Psoas muscle (tissue), 8 donors: ENCODE results near the gene USP40. TPM values are rescaled to one million over a fixed set of nuclear protein-coding genes. Genes with fewer than 3 reads are reported as not detected.

ENCODE experiments used
- ATAC-seq, 4 donors: fragments of 200-7000 bp; cut with Tn5 transposase; one replicate each; pipeline ENCODE4 v1.9.1; 2020; ENCODE audit warnings: moderate library complexity in 3 of 4, mild to moderate bottlenecking in 2 of 4
- DNase-seq, 2 donors: peaks; one replicate each; pipeline ENCODE4 v3.0.0-alpha.2; 2020
- H3K27ac ChIP-seq: fragments of 200-600 bp; one replicate; pipeline ENCODE4 v1.8.0; 2022
- H3K27me3 ChIP-seq, 3 donors: fragments of 200-600 bp in 1 of 3; one replicate each; pipeline versions ENCODE4 v1.6.1 to v1.8.0; 2013 to 2022; ENCODE audit warnings: low read length in 2 of 3, mild to moderate bottlenecking in 2 of 3, moderate library complexity in 1 of 3; ENCODE audit not compliant: insufficient read depth in 3 of 3
- H3K36me3 ChIP-seq, 2 donors: fragments of 200-600 bp in 1 of 2; one replicate each; pipeline versions ENCODE4 v1.6.1 to v1.8.0; 2013 to 2022; ENCODE audit warnings: low read depth in 1 of 2, mild to moderate bottlenecking in 1 of 2, moderate library complexity in 1 of 2; ENCODE audit not compliant: insufficient read depth in 1 of 2
- H3K4me1 ChIP-seq: fragments of 200-600 bp; one replicate; pipeline ENCODE4 v1.8.0; 2022
- H3K4me3 ChIP-seq: fragments of 200-600 bp; one replicate; pipeline ENCODE4 v1.8.0; 2022; ENCODE audit warnings: mild to moderate bottlenecking
- H3K9me3 ChIP-seq: fragments of 200-600 bp; one replicate; pipeline ENCODE4 v1.8.0; 2022
- CTCF ChIP-seq: fragments of 200-600 bp; IDR thresholded peaks from one replicate; pipeline ENCODE4 v1.8.0; 2022; ENCODE audit warnings: antibody characterized with exemption
- WGBS, 3 donors: extraction: QIAGEN DNeasy Blood & Tissue Kit; methylation state at CpG; one replicate each; pipeline versions ENCODE4 v1.1.6 to v1.1.7; 2013; 5-methylcytosine and 5-hydroxymethylcytosine counted together
- intact Hi-C, 2 donors: fragments of 100-400 bp; cut with DNase I; formaldehyde crosslinking; loops; one replicate each; pipeline versions ENCODE4 v1.11.0 to v1.14.2; 2022
- polyA plus RNA-seq, 3 donors: library from polyadenylated mRNA; stranded (reverse); fragments of 200-250 nt; gene quantifications; one replicate each; pipeline ENCODE4 v1.2.3, GENCODE V29; 2013
- total RNA-seq, 4 donors: library from RNA; stranded (reverse); fragmentation: NEBNext Ultra II Directional in 2 of 4; extraction: Animal tissue kit (Norgen Biotek cat#: 25700) in 2 of 4; gene quantifications; one replicate each; pipeline versions ENCODE4 v1.2.1 to v1.2.4, GENCODE V29; 2021 to 2023
- donor health status: healthy with polysubstance abuse.
- donor health status: DM: no; HTN: no; CAD: no; lungs with moderate emphysema.
- donor health status: Bipolar disorder and iron deficiency.
- donor health status: healthy.
- donor health status: DM: yes; HTN: yes; CAD: no.
- donor health status: DM: no; HTN: no; CAD: no.
- donor health status: DM: no; HTN: no; CAD: no.
- donor health status: DM: yes; HTN: yes; CAD: no.

USP40 gene
- total and polyA plus RNA-seq, 7 donors, result 9.1 to 23.3 (median 19.4) TPM

DNA sequence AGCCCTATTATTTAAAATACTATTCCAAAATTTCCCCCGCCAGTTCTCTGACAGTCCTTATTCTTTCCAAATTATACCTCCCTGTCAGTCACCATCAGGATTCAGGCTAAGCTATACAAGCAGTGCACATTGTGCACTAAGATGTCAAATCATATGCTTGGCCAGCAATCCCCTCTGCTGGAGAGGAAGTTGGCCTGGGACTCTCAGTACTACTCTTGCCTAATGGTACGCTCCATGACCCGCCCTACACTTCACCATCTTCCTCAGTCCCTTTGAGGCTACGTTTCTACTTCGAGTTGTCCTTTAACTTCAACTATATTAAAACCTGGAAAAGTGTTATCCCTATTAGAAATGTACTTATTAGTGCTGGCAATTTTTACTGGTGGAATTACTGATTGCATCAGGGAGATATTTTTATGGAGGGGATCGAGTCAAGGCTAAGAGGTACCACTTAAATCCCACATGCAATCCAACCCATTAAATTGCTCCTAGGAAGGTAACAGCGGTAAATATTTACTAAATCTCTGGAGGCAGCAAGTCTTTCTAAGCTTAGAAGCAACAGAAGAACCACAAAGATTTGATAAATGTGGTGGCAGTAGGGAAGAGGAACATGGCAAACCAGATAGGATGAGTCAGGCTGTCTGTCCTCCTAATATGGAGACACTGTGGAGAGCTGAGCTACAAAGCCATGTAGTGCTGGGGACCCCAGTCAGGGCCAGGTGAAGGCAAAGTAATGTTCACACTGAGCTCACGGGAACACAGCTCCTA lies 2.7 kb downstream of the USP40 start:
- Histone ChIP-seq H3K4me1 (peaks cover 14% of the 10 kb centered on the region), H3K27me3 (no peaks in the 10 kb centered on the region), H3K36me3 (peaks cover 0 to 47% of the 10 kb centered on the region in 2 donors), H3K27ac (no peak overlapping the region), H3K9me3 (no peaks in the 10 kb centered on the region), H3K4me3 (peak overlapping the region; percentile 79)
- intact Hi-C loops, result no loop called here
- ATAC-seq, result no peak
- no peak for TF ChIP-seq CTCF
- DNase-seq, result no peak
- WGBS, 3 donors, result 86 to 92% (median 91%) methylated on average over 8 of the region's 8 CpGs

- peak in 3 of 4 donors; percentile 27 to 49 (median 35) for ATAC-seq
- peaks cover 5 to 89% of the 10 kb centered on the region in 2 donors for H3K36me3 ChIP-seq
- no peak for DNase-seq
- peak overlapping the region; percentile 39 for H3K27ac ChIP-seq
- H3K27me3 ChIP-seq, result no peaks in the 10 kb centered on the region
- H3K4me1 ChIP-seq, result peaks cover 4% of the 10 kb centered on the region
- intact Hi-C loops, result no loop called here
- TF ChIP-seq CTCF, result no peak
- no peak overlapping the region for H3K4me3 ChIP-seq
- WGBS, 3 donors, result 89 to 91% (median 90%) methylated on average over 7 of the region's 7 CpGs
- H3K9me3 ChIP-seq, result no peaks in the 10 kb centered on the region
Measured at GRCh38 chr2:233556881-233557736, 9.5 kb downstream of the USP40 start.

DNA sequence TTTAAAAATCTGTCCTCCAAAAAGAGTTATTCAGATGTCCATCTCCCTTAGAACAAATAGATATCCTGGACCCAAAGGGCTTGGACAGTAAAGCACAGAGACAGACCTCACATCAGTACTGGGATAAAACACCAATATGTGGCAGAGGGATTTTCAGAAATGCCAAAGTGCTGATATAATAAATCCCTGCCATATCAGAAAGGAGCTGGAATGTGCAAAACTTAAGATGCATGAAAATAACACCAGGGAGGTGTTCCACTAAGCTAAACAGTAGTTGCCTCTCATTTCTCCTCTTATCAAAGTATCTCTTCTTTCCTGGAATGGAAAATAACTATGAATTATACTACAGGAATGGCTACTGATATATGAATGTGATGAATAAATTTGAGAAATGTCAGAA lies 13.2 kb downstream of the USP40 start:
- ATAC-seq, result no peak
- H3K4me3 ChIP-seq, result no peak overlapping the region
- peaks cover 4% of the 10 kb centered on the region for H3K4me1 ChIP-seq
- no peak for DNase-seq
- intact Hi-C loops, result no loop called here
- no peak overlapping the region for H3K27ac ChIP-seq
- no peaks in the 10 kb centered on the region for H3K27me3 ChIP-seq
- peaks cover 5 to 100% of the 10 kb centered on the region in 2 donors for H3K36me3 ChIP-seq
- TF ChIP-seq CTCF, result no peak
- H3K9me3 ChIP-seq, result no peaks in the 10 kb centered on the region

- Histone ChIP-seq H3K4me3 (no peak overlapping the region), H3K27me3 (no peaks in the 10 kb centered on the region), H3K4me1 (no peaks in the 10 kb centered on the region), H3K9me3 (no peaks in the 10 kb centered on the region), H3K27ac (no peak overlapping the region), H3K36me3 (peaks cover 5 to 100% of the 10 kb centered on the region in 2 donors)
- intact Hi-C loops, result no loop called here
- ATAC-seq (no peak), DNase-seq (no peak)
- 70 to 71% (median 70%) methylated on average over 4 of the region's 4 CpGs for WGBS, 3 donors
- TF ChIP-seq CTCF, result no peak
Measured at GRCh38 chr2:233551491-233551890, 15.1 kb downstream of the USP40 start.
